ENCODE results near the gene HOXB13.
A peak's percentile ranks its signal among the peaks of the same experiment; 100 is the strongest.
"Not testable (repeated sequence)": the region's sequence is repeated elsewhere in the genome, so short reads cannot be mapped to it uniquely, and the experiment has no call there.

The HOXB13 gene

GRCh38 chr17:48726916-48727286 is 1.6 kb downstream of the HOXB13 start:
- H3K4me3 ChIP-seq (ENCODE audit: low read depth, low read length) = no peak overlapping the region

- H3K4me3 ChIP-seq (ENCODE audit: low read depth, low read length) = no peak overlapping the region
Measured at GRCh38 chr17:48726114-48726915, 2.2 kb downstream of the HOXB13 start.

GRCh38 chr17:48725288-48726064 is 3.1 kb downstream of the HOXB13 start:
- H3K4me3 ChIP-seq (ENCODE audit: low read depth, low read length) = no peak overlapping the region

GRCh38 chr17:48725004-48725287 is 3.6 kb downstream of the HOXB13 start:
- no peak overlapping the region for H3K4me3 ChIP-seq (ENCODE audit: low read depth, low read length)

- H3K4me3 ChIP-seq (ENCODE audit: low read depth, low read length) = no peak overlapping the region
Measured at GRCh38 chr17:48724251-48725003, 4.1 kb downstream of the HOXB13 start.

GRCh38 chr17:48723423-48724250 is 4.9 kb downstream of the HOXB13 start:
- peak overlapping the region; percentile 8 for H3K4me3 ChIP-seq (ENCODE audit: low read depth, low read length)

GRCh38 chr17:48722915-48723422 is 5.6 kb downstream of the HOXB13 start, which contains the start of gene PRAC2:
Gene PRAC2, plus strand, starts transcription at chr17:48723185. Its CDS starts 1,226 bp downstream, at chr17:48724411.
- H3K4me3 ChIP-seq (ENCODE audit: low read depth, low read length) = peak within 1 kb of the TSS; percentile 8

GRCh38 chr17:48722201-48722907 is 6.2 kb downstream of the HOXB13 start, which contains the start of gene PRAC1:
Gene PRAC1, minus strand, starts transcription at chr17:48722518. Its CDS starts 126 bp downstream, at chr17:48722392.
- no peak within 1 kb of the TSS for H3K4me3 ChIP-seq (ENCODE audit: low read depth, low read length)

GRCh38 chr17:48721009-48721402 is 7.5 kb downstream of the HOXB13 start:
- H3K4me3 ChIP-seq (ENCODE audit: low read depth, low read length) = no peak overlapping the region

- no peak overlapping the region for H3K4me3 ChIP-seq (ENCODE audit: low read depth, low read length)
Measured at GRCh38 chr17:48720266-48721008, 8.1 kb downstream of the HOXB13 start.

GRCh38 chr17:48719642-48720265 is 8.8 kb downstream of the HOXB13 start:
- H3K4me3 ChIP-seq (ENCODE audit: low read depth, low read length) = peak overlapping the region; percentile 27

GRCh38 chr17:48718761-48719641 is 9.5 kb downstream of the HOXB13 start:
- peak overlapping the region; percentile 27 for H3K4me3 ChIP-seq (ENCODE audit: low read depth, low read length)

- H3K4me3 ChIP-seq (ENCODE audit: low read depth, low read length) = no peak overlapping the region
Measured at GRCh38 chr17:48718227-48718760, 10.3 kb downstream of the HOXB13 start.

- no peak overlapping the region for H3K4me3 ChIP-seq (ENCODE audit: low read depth, low read length)
Measured at GRCh38 chr17:48717367-48718226, 11.0 kb downstream of the HOXB13 start.

GRCh38 chr17:48716549-48716948 is 12.0 kb downstream of the HOXB13 start:
- not testable (repeated sequence) for H3K4me3 ChIP-seq (ENCODE audit: low read depth, low read length)
